HepG2 (cell line): ENCODE data around the gene RUVBL2. TPM values are rescaled to one million over a fixed set of nuclear protein-coding genes. Genes with fewer than 3 reads are reported as not detected.

ENCODE experiments used
- GABPB1 ChIP-seq: IDR thresholded peaks from 2 replicates; pipeline ENCODE4 v1.6.1; 2016; ENCODE audit warnings: mild to moderate bottlenecking, missing genetic modification reagents, moderate library complexity, missing compliant biosample characterization
- HMGXB4 ChIP-seq, 2 experiments: sonication (generic) in 1 of 2; formaldehyde crosslinking in 1 of 2; IDR thresholded peaks; 2 replicates each; pipeline versions ENCODE4 v1.4.0 to v1.6.1; 2018 to 2020; ENCODE audit warnings: missing genetic modification reagents in 2 of 2, borderline replicate concordance in 1 of 2, low read depth in 1 of 2, mild to moderate bottlenecking in 1 of 2, missing biosample characterization in 1 of 2
- ISL2 ChIP-seq: sonication (generic); formaldehyde crosslinking; IDR thresholded peaks from 2 replicates; pipeline ENCODE4 v1.5.0; 2020; ENCODE audit warnings: missing genetic modification reagents
- JDP2 ChIP-seq: sonication (generic); formaldehyde crosslinking; IDR thresholded peaks from 2 replicates; pipeline ENCODE4 v1.8.1; 2022; ENCODE audit warnings: missing genetic modification reagents, borderline replicate concordance
- KLF12 ChIP-seq: sonication (generic); formaldehyde crosslinking; IDR thresholded peaks from 2 replicates; pipeline ENCODE4 v1.4.0; 2020; ENCODE audit warnings: missing genetic modification reagents, borderline replicate concordance
- KMT2A ChIP-seq: sonication (generic); formaldehyde crosslinking; IDR thresholded peaks from 2 replicates; pipeline ENCODE4 v1.4.0; 2020; ENCODE audit warnings: missing genetic modification reagents
- MTF2 ChIP-seq: sonication (generic); formaldehyde crosslinking; IDR thresholded peaks from 2 replicates; pipeline ENCODE4 v1.5.0; 2020; ENCODE audit warnings: missing genetic modification reagents, borderline replicate concordance
- MXI1 ChIP-seq: IDR thresholded peaks from 3 replicates; pipeline ENCODE4 v1.6.1; 2012; ENCODE audit warnings: low read depth, low read length, inconsistent platforms, borderline replicate concordance
- NAIF1 ChIP-seq: sonication (generic); formaldehyde crosslinking; IDR thresholded peaks from 2 replicates; pipeline ENCODE4 v1.5.0; 2020; ENCODE audit warnings: mild to moderate bottlenecking, missing genetic modification reagents, borderline replicate concordance
- NBN ChIP-seq: fragments of 450-650 bp; conservative IDR thresholded peaks from 2 replicates; pipeline ENCODE4 v1.6.1; 2017
- NR3C1 ChIP-seq: sonication (generic); formaldehyde crosslinking; IDR thresholded peaks from 2 replicates; pipeline ENCODE4 v1.4.0; 2020; ENCODE audit warnings: missing genetic modification reagents
- TFE3 ChIP-seq: IDR thresholded peaks from 2 replicates; pipeline ENCODE4 v1.6.1; 2016
- TP53 ChIP-seq: sonication (generic); formaldehyde crosslinking; conservative IDR thresholded peaks from 2 replicates; pipeline ENCODE4 v1.4.0; 2020; ENCODE audit warnings: missing genetic modification reagents
- ZBTB33 ChIP-seq: sonication (generic); formaldehyde crosslinking; IDR thresholded peaks from 2 replicates; pipeline ENCODE4 v1.4.0; 2020; ENCODE audit warnings: missing genetic modification reagents
- ZFP36 ChIP-seq: fragments of 150-350 bp; IDR thresholded peaks from 2 replicates; pipeline ENCODE4 v1.6.1; 2018; ENCODE audit warnings: borderline replicate concordance, low read length, low read depth; ENCODE audit not compliant: partially characterized antibody
- ZFX ChIP-seq: sonication (generic); formaldehyde crosslinking; IDR thresholded peaks from 2 replicates; pipeline ENCODE4 v1.4.0; 2020; ENCODE audit warnings: mild to moderate bottlenecking, low read depth, missing genetic modification reagents, moderate library complexity
- ZNF281 ChIP-seq: sonication (generic); formaldehyde crosslinking; IDR thresholded peaks from 2 replicates; pipeline ENCODE4 v1.4.0; 2020; ENCODE audit warnings: missing genetic modification reagents, borderline replicate concordance
- ZNF337 ChIP-seq: sonication (generic); formaldehyde crosslinking; IDR thresholded peaks from 2 replicates; pipeline ENCODE4 v1.5.1; 2020; ENCODE audit warnings: missing genetic modification reagents, low read depth, mild to moderate bottlenecking, borderline replicate concordance
- ZNF430 ChIP-seq: sonication (generic); formaldehyde crosslinking; IDR thresholded peaks from 2 replicates; pipeline ENCODE4 v1.9.0; 2021; ENCODE audit warnings: mild to moderate bottlenecking, missing genetic modification reagents
- ZNF850 ChIP-seq: sonication (generic); formaldehyde crosslinking; conservative IDR thresholded peaks from 2 replicates; pipeline ENCODE4 v1.9.0; 2021; ENCODE audit warnings: mild to moderate bottlenecking, missing genetic modification reagents
- polyA plus RNA-seq, 8 experiments: library from polyadenylated mRNA; depleted of rRNA in 3 of 8; stranded (reverse) in 7 of 8; unstranded in 1 of 8; fragments of >200 nt; fragmentation: Illumina TruSeq in 4 of 8; extraction: Trizol in 4 of 8; gene quantifications; 2 replicates each; pipeline versions ENCODE4 v1.2.1 to v1.2.3, GENCODE V29; 2011 to 2016; ENCODE audit warnings: low read depth in 4 of 8, missing spikeins in 1 of 8, mixed read lengths in 1 of 8; ENCODE audit not compliant: insufficient read depth in 1 of 8
- total RNA-seq, 5 experiments: library from RNA; depleted of rRNA; stranded (reverse); fragments of >200 nt; fragmentation: Illumina TruSeq; extraction: Trizol; gene quantifications; 2 replicates each; pipeline ENCODE4 v1.2.3, GENCODE V29; 2016; ENCODE audit warnings: low read depth in 1 of 5

Gene RUVBL2
- total and polyA plus RNA-seq, 2 of the 13 experiments (the other 11 are each of a cell fraction or from before 2014, with no cell fraction given) = 120 to 122 TPM

GRCh38 chr19:48946463-48947257, 47.0 kb upstream of the RUVBL2 start (continued):
- TF ChIP-seq TFE3 (CRISPR knock-in tag) (no peak), ZNF337 (no peak), KLF12 (CRISPR knock-in tag) (0 out of 2 replicates have a peak, but pooled peaks have one; percentile 22), KMT2A (CRISPR knock-in tag) (no peak), ZFX (CRISPR knock-in tag) (peak; percentile 34; the same call in 1 of the 2 replicates), HMGXB4 (CRISPR knock-in tag; IDR thresholded peaks at IDR 0.05; ENCODE audit: borderline replicate concordance in 1 of 2, low read depth in 1 of 2) (0 out of 4 replicates have a peak, but pooled peaks of 1 of the 2 experiments have one; percentile 27), ZFP36 (no peak), ZNF430 (CRISPR knock-in tag) (peak; percentile 56; the same call in 1 of the 2 replicates), ZNF281 (CRISPR knock-in tag) (no peak), ZBTB33 (no peak), NR3C1 (CRISPR knock-in tag) (no peak), NAIF1 (CRISPR knock-in tag) (no peak), NBN (no peak), MXI1 (no peak), GABPB1 (CRISPR knock-in tag) (peak; percentile 12; the same call in 1 of the 2 replicates), MTF2 (CRISPR knock-in tag) (no peak), ISL2 (CRISPR knock-in tag) (no peak), TP53 (CRISPR knock-in tag) (no peak), JDP2 (no peak), ZNF850 (no peak)
